SJCRH30 (cell line): ENCODE data around the gene ADGRG1. TPM values are rescaled to one million over a fixed set of nuclear protein-coding genes. Genes with fewer than 3 reads are reported as not detected.
"Not testable (repeated sequence)": the region's sequence is repeated elsewhere in the genome, so short reads cannot be mapped to it uniquely, and the experiment has no call there.

Experiments
- DNase-seq, 2 experiments: peaks; one replicate each; pipeline ENCODE4 v3.0.0-alpha.2; 2015 to 2020
- H3K27ac ChIP-seq: fragments of 250-450 bp; sonication (Bioruptor Pico); 2 replicates; pipeline ENCODE4 v1.5.1; 2020; ENCODE audit warnings: mild to moderate bottlenecking, moderate library complexity
- H3K27me3 ChIP-seq: fragments of 250-450 bp; sonication (Bioruptor Pico); 2 replicates; pipeline ENCODE4 v1.5.1; 2020; ENCODE audit warnings: mild to moderate bottlenecking, moderate library complexity
- H3K36me3 ChIP-seq: fragments of 250-450 bp; sonication (Bioruptor Pico); 2 replicates; pipeline ENCODE4 v1.5.1; 2020; ENCODE audit warnings: mild to moderate bottlenecking, moderate library complexity
- H3K4me1 ChIP-seq: fragments of 250-450 bp; sonication (Bioruptor Pico); 2 replicates; pipeline ENCODE4 v1.5.1; 2020; ENCODE audit warnings: mild to moderate bottlenecking, moderate library complexity
- H3K4me3 ChIP-seq: fragments of 250-450 bp; sonication (Bioruptor Pico); 2 replicates; pipeline ENCODE4 v1.5.1; 2020; ENCODE audit warnings: mild to moderate bottlenecking, moderate library complexity
- H3K9me3 ChIP-seq: fragments of 250-450 bp; sonication (Bioruptor Pico); replicated peaks from 2 replicates; pipeline ENCODE4 v1.5.1; 2020; ENCODE audit warnings: mild to moderate bottlenecking, moderate library complexity
- total RNA-seq: library from RNA; depleted of rRNA; stranded (reverse); fragments of >200 nt; shearing (Covaris generic); gene quantifications from 2 replicates; pipeline ENCODE4 v1.2.3, GENCODE V29; 2014; rRNA removed

Gene ADGRG1
- total RNA-seq = 0.32 and 0.53 TPM in 2 replicates

GRCh38 chr16:57628008-57628781 is at the start of gene ADGRG1:
Gene ADGRG1 (plus strand): TSS chr16:57628630. CDS start chr16:57650288, 21,658 bp downstream.
- H3K27ac ChIP-seq = no peak within 1 kb of the TSS
- DNase-seq = peak; percentile 56 to 69

DNA sequence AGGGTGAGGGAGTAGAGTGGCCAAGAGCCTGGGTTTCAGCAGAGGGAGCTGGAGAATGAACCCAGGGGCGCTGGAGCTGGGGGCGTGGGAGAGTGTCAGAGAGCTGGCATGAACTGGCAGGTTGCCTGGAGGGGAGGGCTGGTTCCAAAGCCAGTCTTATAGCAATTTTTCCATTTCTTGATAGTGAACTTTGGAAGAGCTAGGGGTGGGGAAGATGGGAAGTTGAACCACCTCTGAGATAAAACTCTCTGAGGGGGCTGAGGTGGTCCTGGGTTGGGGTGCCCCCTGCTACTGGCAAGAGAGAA is 49.1 kb upstream of the ADGRG1 start:
- H3K27ac ChIP-seq = no peak overlapping the region
- no peaks in the 10 kb centered on the region for H3K4me1 ChIP-seq
- no peak overlapping the region for H3K4me3 ChIP-seq
- no peak for DNase-seq
- peaks cover 5% of the 10 kb centered on the region; the same call in 1 of the 2 replicates for H3K27me3 ChIP-seq
- no peaks in the 10 kb centered on the region for H3K9me3 ChIP-seq
- no peaks in the 10 kb centered on the region for H3K36me3 ChIP-seq

More at GRCh38 chr16:57628008-57628781, at the start of gene ADGRG1:
- H3K4me1 ChIP-seq = peaks cover 8% of the 10 kb centered on the region; the same call in 1 of the 2 replicates
- H3K27me3 ChIP-seq = peaks cover 70% of the 10 kb centered on the region
- no peaks in the 10 kb centered on the region for H3K9me3 ChIP-seq
- no peaks in the 10 kb centered on the region for H3K36me3 ChIP-seq
- no peak within 1 kb of the TSS for H3K4me3 ChIP-seq

- Histone ChIP-seq H3K27me3 (0 out of 2 replicates have a peak, but pooled peaks cover 7% of the 10 kb centered on the region), H3K4me1 (no peaks in the 10 kb centered on the region), H3K27ac (no peak overlapping the region), H3K4me3 (no peak overlapping the region), H3K9me3 (no peaks in the 10 kb centered on the region), H3K36me3 (no peaks in the 10 kb centered on the region)
- DNase-seq = no peak
Observed at GRCh38 chr16:57585051-57585687, 43.3 kb upstream of the ADGRG1 start.

DNA sequence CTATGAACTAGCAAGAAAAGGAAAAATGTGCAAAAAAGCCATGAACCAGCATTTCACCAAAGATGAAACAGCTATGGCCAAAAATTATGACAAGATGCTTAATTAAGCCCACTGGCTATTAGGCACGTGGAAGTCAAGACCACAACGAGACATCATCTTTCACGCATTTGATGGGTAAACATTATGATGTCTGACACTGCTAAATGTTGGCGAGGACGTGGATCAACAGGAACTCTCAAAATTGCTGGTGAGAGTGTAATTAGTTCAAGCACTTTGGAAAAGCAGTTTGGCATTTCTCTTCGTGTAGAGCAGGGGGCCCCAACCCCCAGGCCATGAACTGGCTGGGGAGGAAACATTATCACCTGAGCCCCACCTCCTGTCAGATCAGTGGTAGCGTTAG is 39.6 kb upstream of the ADGRG1 start:
- Histone ChIP-seq H3K36me3 (no peaks in the 10 kb centered on the region), H3K4me3 (no peak overlapping the region), H3K27me3 (0 out of 2 replicates have a peak, but pooled peaks cover 7% of the 10 kb centered on the region), H3K4me1 (no peaks in the 10 kb centered on the region), H3K27ac (no peak overlapping the region), H3K9me3 (no peaks in the 10 kb centered on the region)
- no peak for DNase-seq

DNA sequence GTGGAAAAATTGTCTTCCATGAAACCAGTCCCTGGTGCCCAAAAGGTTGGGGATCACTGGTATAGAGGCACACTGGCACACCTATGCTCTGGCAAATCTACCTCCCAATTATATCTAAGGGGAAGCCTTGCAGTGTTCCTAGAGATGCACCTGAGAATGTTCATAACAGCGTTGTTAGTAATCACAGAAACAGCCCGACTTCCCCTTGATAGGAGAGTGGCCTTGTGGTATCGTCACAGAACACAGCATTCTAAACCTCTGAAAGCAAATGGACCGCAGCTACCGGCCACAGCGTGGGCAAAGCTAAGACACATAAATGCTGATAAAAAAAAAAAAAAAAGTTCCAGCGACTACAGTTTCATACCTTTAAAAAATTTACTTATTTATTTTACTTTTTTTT is 39.1 kb upstream of the ADGRG1 start:
- Histone ChIP-seq H3K36me3 (no peaks in the 10 kb centered on the region), H3K4me3 (no peak overlapping the region), H3K27ac (no peak overlapping the region), H3K4me1 (no peaks in the 10 kb centered on the region), H3K27me3 (0 out of 2 replicates have a peak, but pooled peaks cover 7% of the 10 kb centered on the region), H3K9me3 (no peaks in the 10 kb centered on the region)
- DNase-seq = no peak

DNA sequence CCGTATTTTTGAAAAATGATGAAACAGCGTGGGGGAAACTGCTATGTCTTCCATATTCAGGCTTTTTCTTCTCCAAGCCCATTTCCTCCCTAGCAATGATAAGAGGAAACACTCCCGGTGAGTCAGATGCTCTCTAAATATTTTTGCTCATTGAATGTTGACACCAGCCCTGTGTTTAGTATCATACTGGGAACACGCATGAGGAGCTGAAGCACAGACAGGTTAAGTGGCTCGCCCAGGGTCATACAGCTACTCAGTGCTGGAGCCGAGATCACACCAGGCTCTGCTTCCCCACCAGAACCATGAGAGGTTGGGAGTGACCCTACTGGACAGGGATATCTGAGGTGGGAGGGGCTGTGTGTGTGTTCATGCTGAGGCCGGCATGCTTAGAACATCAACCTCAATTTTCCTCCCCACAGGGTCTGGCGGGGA is 37.8 kb upstream of the ADGRG1 start:
- Histone ChIP-seq H3K27me3 (0 out of 2 replicates have a peak, but pooled peaks cover 7% of the 10 kb centered on the region), H3K4me1 (no peaks in the 10 kb centered on the region), H3K4me3 (no peak overlapping the region), H3K36me3 (no peaks in the 10 kb centered on the region), H3K27ac (no peak overlapping the region), H3K9me3 (no peaks in the 10 kb centered on the region)
- DNase-seq = no peak

- H3K27me3 ChIP-seq = 0 out of 2 replicates have a peak, but pooled peaks cover 4% of the 10 kb centered on the region
- peak; percentile 70 to 86 for DNase-seq
- no peaks in the 10 kb centered on the region for H3K9me3 ChIP-seq
- no peak overlapping the region for H3K4me3 ChIP-seq
- no peaks in the 10 kb centered on the region for H3K4me1 ChIP-seq
- no peak overlapping the region for H3K27ac ChIP-seq
- no peaks in the 10 kb centered on the region for H3K36me3 ChIP-seq
Observed at GRCh38 chr16:57591086-57591869, 37.2 kb upstream of the ADGRG1 start.

GRCh38 chr16:57591870-57592485 is 36.5 kb upstream of the ADGRG1 start:
- DNase-seq = no peak
- Histone ChIP-seq H3K9me3 (no peaks in the 10 kb centered on the region), H3K27me3 (no peaks in the 10 kb centered on the region), H3K36me3 (no peaks in the 10 kb centered on the region), H3K27ac (no peak overlapping the region), H3K4me1 (no peaks in the 10 kb centered on the region), H3K4me3 (no peak overlapping the region)

- Histone ChIP-seq H3K4me1 (no peaks in the 10 kb centered on the region), H3K36me3 (no peaks in the 10 kb centered on the region), H3K27me3 (no peaks in the 10 kb centered on the region), H3K27ac (no peak overlapping the region), H3K4me3 (no peak overlapping the region), H3K9me3 (no peaks in the 10 kb centered on the region)
- no peak for DNase-seq
Observed at GRCh38 chr16:57592591-57593003, 35.8 kb upstream of the ADGRG1 start.

DNA sequence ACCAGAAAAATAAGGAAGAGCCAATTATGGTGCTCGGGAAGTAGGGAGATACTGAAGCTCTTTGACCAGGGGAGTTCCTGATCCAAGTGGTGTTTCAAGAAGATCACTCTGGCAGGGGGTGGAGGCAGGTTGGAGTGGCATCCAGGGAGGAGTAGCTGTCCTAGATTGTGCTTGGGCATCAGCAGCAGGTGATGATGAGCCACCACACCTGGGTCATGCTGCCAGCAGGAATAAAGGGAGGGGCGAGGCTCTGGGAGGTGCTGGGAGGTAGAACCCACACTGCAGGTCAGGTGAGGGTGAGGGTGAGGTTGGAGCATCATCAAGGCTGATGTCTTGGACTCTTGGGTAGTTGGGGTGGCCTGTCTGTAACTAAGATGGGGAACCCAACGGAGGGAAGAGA is 35.4 kb upstream of the ADGRG1 start:
- no peaks in the 10 kb centered on the region for H3K27me3 ChIP-seq
- H3K27ac ChIP-seq = no peak overlapping the region
- no peaks in the 10 kb centered on the region for H3K4me1 ChIP-seq
- no peak overlapping the region for H3K4me3 ChIP-seq
- no peaks in the 10 kb centered on the region for H3K9me3 ChIP-seq
- H3K36me3 ChIP-seq = no peaks in the 10 kb centered on the region
- DNase-seq = no peak

DNA sequence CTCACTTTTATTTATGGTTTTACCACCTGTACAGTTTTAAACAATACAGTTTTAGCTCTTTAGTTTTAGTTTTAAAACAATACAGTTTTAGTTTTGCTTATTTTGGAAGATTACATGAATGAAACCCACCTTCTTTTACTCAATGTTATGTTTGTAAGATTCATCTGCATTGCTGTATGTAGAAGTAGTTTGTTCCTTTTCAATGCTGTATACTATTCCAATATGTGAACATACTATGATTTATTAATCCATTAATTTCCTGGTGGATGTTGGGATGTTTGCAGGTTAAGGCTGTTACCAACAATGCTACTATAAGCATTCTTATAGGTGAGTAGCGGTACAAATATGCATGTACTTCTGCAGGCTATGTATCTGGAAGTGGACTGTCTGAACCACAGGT is 34.4 kb upstream of the ADGRG1 start:
- H3K36me3 ChIP-seq = no peaks in the 10 kb centered on the region
- no peak for DNase-seq
- no peaks in the 10 kb centered on the region for H3K27me3 ChIP-seq
- H3K9me3 ChIP-seq = no peaks in the 10 kb centered on the region
- no peaks in the 10 kb centered on the region for H3K4me1 ChIP-seq
- H3K4me3 ChIP-seq = no peak overlapping the region
- H3K27ac ChIP-seq = no peak overlapping the region

GRCh38 chr16:57594531-57595031 is 33.8 kb upstream of the ADGRG1 start:
- H3K4me3 ChIP-seq = no peak overlapping the region
- no peak overlapping the region for H3K27ac ChIP-seq
- H3K27me3 ChIP-seq = no peaks in the 10 kb centered on the region
- no peaks in the 10 kb centered on the region for H3K36me3 ChIP-seq
- H3K4me1 ChIP-seq = no peaks in the 10 kb centered on the region
- H3K9me3 ChIP-seq = no peaks in the 10 kb centered on the region
- DNase-seq = no peak

- H3K27ac ChIP-seq = not testable (repeated sequence)
Observed at GRCh38 chr16:57596234-57596633, 32.2 kb upstream of the ADGRG1 start.

DNA sequence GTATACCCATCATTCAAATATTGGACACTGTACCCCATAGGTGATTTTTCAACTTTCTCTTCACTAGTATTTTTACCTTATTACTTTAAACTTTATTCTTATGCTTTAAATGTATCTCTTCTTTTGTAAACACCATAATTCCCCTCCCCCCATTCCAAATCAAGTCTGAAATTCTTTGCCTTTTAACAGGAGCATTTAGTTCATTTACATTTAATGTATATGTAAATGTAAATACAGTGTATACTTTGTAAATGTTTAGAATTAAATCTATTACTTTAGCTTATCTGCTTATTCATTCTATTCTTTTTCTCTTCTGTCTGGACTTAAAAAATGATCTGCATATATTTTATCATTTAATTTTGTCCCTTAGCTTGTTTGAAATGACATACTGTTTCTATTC is 30.0 kb upstream of the ADGRG1 start:
- no peak for DNase-seq
- no peaks in the 10 kb centered on the region for H3K36me3 ChIP-seq
- H3K9me3 ChIP-seq = no peaks in the 10 kb centered on the region
- H3K27me3 ChIP-seq = peaks cover 9% of the 10 kb centered on the region; the same call in 1 of the 2 replicates
- 0 out of 2 replicates have a peak, but pooled peaks cover 4% of the 10 kb centered on the region for H3K4me1 ChIP-seq
- H3K27ac ChIP-seq = no peak overlapping the region
- H3K4me3 ChIP-seq = no peak overlapping the region

More at GRCh38 chr16:57596234-57596633, 32.2 kb upstream of the ADGRG1 start:
- H3K4me1 ChIP-seq, H3K9me3 ChIP-seq, H3K27me3 ChIP-seq, H3K4me3 ChIP-seq, H3K36me3 ChIP-seq, DNase-seq: not testable (repeated sequence)
